ENCODE data around the gene UNC79.

- TF ChIP-seq CTCF (IDR thresholded peaks at IDR 0.05) (no peak), POLR2A (IDR thresholded peaks at IDR 0.05) (no peak)
These were observed 135.4 kb downstream of the UNC79 start for GRCh38 chr14:93566065-93566693.
